ENCODE results near the gene GALNS.

Gene GALNS

DNA sequence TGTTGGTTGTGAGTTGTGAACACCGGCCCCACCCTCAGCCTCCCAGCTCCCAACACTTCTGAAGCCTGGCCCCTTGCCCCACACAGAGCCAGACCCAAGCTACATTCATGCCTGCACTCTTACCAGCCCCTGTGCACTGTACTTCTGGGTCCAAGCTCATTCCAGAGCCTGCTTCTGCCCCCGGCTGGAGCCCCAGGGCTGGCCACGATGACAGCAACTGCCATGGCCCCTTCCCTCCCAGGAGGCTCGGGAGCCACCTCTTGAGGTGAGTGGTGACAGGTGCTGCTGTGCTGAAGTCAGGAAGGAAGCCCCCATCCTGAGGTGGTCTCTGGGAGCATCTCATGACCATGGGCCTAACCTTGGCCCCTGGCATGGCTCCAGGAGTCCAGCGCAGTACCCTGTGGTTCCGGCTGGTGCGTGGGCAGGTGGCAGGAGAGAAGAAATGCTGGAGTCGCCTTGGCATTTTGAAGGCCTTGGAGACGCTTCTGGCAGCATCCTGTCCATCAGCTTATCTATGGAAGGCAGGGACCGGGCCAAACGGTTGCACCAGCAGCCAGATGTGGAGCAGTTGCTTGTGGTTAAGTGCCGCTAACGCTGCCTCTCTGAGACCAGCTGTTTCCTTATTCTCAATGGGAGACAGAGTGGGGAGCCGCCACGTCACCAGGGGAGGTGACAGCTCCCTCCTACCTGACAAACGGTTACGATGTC lies 57.0 kb downstream of the GALNS start:
- H3K4me3 ChIP-seq (ENCODE audit: low read depth, low read length) = no peak overlapping the region
- DNase-seq (ENCODE audit: low read depth) = no peak
- TF ChIP-seq, protein P1, sequence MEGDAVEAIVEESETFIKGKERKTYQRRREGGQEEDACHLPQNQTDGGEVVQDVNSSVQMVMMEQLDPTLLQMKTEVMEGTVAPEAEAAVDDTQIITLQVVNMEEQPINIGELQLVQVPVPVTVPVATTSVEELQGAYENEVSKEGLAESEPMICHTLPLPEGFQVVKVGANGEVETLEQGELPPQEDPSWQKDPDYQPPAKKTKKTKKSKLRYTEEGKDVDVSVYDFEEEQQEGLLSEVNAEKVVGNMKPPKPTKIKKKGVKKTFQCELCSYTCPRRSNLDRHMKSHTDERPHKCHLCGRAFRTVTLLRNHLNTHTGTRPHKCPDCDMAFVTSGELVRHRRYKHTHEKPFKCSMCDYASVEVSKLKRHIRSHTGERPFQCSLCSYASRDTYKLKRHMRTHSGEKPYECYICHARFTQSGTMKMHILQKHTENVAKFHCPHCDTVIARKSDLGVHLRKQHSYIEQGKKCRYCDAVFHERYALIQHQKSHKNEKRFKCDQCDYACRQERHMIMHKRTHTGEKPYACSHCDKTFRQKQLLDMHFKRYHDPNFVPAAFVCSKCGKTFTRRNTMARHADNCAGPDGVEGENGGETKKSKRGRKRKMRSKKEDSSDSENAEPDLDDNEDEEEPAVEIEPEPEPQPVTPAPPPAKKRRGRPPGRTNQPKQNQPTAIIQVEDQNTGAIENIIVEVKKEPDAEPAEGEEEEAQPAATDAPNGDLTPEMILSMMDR (IDR thresholded peaks at IDR 0.05; ENCODE audit: low read depth, low read length, missing control alignments) = no peak
- in situ Hi-C loops (cut with HindIII; ENCODE audit: low sequenced_read_pairs) = no loop called here

DNA sequence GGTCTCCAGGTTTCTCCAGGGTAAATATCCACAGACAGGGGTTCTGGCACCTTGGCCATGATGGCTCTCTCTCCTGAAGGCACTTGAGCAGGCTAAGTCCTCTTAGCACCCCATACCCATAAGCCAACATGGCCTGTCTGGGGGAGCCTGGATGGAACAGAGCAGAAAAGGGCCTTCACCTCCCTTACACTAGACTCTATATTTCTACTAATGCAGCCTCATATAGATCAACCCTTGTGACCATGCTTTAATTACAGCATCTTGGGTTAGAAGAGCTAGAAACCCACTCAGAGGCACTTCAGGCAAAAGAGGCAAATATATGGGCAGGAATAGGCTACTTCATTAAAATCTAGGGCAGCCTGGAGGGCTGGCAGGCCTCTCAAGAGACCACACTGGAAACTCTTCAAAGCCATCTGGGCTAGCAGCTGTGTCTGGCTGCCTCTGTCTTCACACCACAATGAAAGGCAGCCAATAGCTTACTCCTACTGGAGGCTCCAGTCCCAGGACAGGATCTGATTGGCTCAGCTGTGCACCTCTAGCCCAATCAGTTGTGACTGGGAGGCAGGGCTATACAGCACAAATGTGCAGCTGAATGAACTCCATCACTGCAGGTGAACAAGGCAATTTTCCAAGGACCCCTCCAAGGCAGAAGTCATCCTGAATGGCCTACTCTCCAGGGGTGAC lies 57.8 kb downstream of the GALNS start:
- no peak overlapping the region for H3K4me3 ChIP-seq (ENCODE audit: low read depth, low read length)
- TF ChIP-seq, protein P1 (IDR thresholded peaks at IDR 0.05; ENCODE audit: low read depth, low read length, missing control alignments) = no peak
- in situ Hi-C loops (cut with HindIII; ENCODE audit: low sequenced_read_pairs) = no loop called here
- DNase-seq (ENCODE audit: low read depth) = no peak

DNA sequence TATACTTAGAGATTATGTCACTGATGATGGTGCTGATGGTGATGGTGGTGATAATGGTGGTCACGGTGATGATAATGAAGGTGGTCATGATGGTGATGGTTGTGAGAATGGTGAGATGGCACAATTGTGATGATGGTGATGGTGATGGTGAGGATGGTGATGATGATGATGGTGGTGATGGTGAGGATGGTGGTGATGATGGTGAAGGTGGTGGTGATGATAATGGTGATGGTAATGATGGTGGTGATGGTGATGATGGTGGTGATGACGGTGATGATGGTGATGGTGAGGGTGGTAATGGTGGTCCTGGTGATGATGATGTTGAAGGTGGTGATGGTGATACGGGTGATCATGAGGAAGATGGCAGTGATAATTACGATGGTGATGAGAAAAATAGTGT lies 58.7 kb downstream of the GALNS start:
- TF ChIP-seq, protein P1 (IDR thresholded peaks at IDR 0.05; ENCODE audit: low read depth, low read length, missing control alignments) = no peak
- H3K4me3 ChIP-seq (ENCODE audit: low read depth, low read length) = no peak overlapping the region
- in situ Hi-C loops (cut with HindIII; ENCODE audit: low sequenced_read_pairs) = no loop called here
- no peak for DNase-seq (ENCODE audit: low read depth)

DNA sequence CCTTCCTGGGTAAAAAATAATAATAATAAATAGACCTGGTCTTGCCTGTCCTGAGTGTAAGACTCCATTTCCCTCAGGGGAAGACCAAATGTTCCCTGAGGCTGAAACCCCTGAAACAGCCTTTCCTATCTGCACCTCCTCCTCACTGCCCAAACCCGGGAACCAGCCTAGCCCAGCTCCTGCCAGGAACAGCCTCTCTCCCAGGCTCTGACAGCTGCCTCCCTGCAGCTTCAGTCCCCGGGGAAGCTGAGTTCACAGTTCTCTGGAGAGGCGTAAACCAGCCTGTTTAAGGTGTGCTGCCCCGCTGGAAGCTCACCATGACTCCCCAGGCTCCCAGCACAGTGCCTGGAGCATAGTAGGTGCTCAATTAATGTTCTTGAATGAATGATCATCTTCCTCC lies 60.5 kb downstream of the GALNS start:
- DNase-seq (ENCODE audit: low read depth) = no peak
- TF ChIP-seq, protein P1 (IDR thresholded peaks at IDR 0.05; ENCODE audit: low read depth, low read length, missing control alignments) = no peak
- no peak overlapping the region for H3K4me3 ChIP-seq (ENCODE audit: low read depth, low read length)
- in situ Hi-C loops (cut with HindIII; ENCODE audit: low sequenced_read_pairs) = no loop called here

DNA sequence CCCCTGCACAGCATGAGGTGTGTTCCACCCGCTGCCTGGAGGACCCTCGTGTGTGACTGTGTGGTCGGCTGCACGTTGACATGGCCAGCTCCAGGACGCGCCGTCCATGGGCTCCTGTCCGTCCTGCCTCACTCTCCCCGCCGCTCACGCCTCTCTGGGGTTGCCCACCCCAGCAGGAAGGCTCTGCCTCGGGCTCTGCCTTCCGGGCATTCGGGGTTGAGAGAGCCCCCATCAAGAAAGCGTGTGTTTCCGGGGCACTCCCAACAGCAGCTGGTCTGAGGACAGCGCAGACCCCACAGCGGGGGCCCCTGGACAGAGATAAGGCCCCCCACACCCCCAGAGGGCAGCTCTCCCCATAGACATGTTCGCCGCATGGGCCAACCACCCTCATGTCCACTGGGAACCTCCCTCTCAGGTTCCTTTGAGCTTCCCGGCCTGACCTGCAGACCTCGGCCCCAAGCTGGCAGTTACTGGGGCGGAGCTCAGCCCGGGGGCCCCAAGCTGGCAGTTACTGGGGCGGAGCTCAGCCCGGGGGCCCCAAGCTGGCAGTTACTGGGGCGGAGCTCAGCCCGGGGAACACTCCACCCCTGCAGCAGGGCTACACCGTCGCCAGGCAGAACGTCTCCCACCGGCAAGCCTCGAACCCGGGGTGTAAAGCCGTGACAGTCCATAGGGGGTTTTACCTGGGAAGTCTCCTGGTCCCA lies 63.3 kb downstream of the GALNS start:
- TF ChIP-seq, protein P1 (IDR thresholded peaks at IDR 0.05; ENCODE audit: low read depth, low read length, missing control alignments) = no peak
- no peak overlapping the region for H3K4me3 ChIP-seq (ENCODE audit: low read depth, low read length)
- DNase-seq (ENCODE audit: low read depth) = no peak
- in situ Hi-C loops (cut with HindIII; ENCODE audit: low sequenced_read_pairs) = no loop called here

DNA sequence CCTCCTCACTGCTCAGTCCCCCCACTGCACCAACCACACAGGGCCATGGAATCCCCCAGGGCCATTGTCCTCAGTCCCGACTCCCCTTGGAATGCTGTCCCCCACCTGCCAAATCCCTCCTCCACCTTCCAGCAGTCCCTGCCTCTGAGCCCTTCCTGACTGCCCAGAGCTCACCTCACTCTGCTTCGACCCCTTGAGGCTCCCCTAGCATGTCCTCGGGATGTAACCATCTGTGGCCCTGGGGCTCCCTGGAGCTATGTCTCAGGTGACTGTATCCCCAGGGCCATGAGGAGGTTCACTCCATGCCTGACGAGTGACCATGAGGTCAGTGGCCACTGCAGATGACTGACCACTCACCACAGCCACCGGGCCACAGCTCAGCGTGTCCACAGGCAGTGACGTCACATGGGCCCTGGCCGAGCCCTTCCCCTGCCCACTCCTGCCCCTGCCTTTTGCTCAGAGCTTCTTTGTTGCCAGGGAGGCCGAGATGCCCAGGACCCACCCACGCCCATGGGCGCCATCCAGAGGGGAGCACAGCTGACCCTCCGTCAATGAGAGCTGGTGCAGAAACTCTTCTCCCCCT lies 64.0 kb downstream of the GALNS start:
- no peak overlapping the region for H3K4me3 ChIP-seq (ENCODE audit: low read depth, low read length)
- DNase-seq (ENCODE audit: low read depth) = no peak
- TF ChIP-seq, protein P1 (IDR thresholded peaks at IDR 0.05; ENCODE audit: low read depth, low read length, missing control alignments) = no peak
- in situ Hi-C loops (cut with HindIII; ENCODE audit: low sequenced_read_pairs) = no loop called here
